ENCODE results near the gene CDH2. TPM values are rescaled to one million over a fixed set of nuclear protein-coding genes. Genes with fewer than 3 reads are reported as not detected.

The CDH2 gene
- polyA plus RNA-seq, 12 donors, result 3.0 to 8.3 (median 5.7) TPM; not detected in 1

DNA sequence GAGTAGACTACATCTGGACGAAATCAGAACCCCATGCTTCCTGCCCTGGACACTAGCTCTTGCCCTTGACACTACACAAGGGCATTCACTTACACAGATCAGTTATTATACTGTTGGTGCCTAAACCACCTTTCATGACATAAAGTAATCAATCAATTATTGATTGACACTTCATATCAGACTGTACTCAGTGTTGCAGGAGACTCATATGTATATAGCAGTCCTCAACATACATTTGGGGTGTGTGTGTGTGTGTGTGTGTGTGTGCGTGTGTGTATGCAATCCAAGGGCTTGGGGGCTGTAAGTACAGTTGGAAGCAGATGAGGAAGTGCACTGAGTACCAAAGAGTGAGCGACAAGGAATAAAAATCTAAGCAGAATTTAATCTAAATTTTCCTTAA, 5.1 kb downstream of the CDH2 start:
- no peak for DNase-seq

DNA sequence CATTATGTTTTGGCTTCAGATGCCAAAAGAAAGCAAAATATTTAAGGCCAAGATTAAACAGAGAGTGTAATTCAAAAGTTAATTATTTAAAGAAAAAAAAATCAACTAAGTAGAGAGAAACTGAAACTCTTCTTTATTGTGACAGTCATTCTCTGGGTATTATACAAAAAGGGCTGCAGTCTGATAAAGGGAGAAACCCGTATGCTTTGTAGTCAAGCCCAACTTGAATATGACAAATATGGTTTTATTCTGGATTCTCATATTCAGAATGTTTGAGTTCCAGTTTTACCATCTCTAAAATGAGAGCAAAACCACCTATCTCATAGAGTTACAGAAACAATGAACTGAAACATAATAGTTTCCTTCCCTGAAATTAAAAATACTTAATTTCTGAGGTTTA, 8.2 kb downstream of the CDH2 start:
- no peak for DNase-seq

DNA sequence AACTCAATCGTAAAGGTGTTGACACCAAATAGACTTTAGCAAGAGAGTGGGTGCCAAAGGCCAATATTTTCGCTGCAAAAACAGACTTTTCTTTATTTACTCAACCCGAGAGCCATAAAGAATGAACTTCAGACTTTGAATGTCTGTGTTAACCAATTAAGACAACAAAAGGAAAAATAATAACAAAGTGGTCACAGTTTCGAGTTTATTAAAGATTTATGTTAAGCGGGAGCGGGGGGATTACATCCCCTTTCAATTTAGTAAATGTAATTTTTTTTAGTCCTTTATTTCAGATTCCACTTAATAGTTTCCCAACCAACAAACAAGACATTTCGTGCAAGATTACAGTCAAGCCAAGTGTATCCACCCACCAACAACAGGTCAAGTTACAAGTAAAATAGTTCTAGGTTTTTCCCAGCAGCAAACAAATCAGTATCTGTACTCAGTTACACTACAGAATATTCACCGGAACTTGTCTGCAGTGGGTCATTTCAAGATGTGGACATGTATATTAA, 9.0 kb downstream of the CDH2 start:
- no peak for DNase-seq

DNA sequence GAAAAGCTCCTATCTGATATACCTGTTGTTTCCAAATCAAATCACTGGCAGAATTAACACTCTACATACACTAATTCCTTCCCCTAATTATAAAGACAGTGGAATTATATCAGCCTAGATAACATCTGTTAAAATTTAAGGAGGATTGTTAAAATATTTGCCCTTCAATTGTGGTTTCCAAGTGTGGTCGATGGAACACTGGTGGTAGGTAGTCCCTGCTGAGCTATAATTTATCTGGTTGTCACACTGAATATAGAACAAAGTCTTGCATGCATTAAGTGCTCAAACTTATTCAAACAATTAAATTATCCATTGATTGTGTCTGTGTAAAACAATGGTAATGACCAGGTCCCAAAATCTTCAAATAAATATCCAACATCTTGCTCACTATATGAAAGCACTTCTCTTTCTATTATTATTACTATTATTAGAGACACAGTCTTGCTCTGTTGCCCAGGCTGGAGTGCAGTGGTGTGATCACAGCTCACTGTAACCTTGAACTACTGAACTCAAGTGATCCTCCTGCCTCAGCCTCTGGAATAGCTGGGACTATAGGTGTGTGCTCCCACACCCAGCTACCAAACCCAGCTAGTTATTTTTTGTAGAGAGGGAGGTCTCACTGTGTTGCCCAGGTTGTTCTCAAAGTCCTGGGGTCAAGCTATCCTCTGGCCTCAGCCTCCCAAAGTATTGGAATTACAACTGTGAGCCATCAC, 12.0 kb downstream of the CDH2 start:
- no peak for DNase-seq

DNA sequence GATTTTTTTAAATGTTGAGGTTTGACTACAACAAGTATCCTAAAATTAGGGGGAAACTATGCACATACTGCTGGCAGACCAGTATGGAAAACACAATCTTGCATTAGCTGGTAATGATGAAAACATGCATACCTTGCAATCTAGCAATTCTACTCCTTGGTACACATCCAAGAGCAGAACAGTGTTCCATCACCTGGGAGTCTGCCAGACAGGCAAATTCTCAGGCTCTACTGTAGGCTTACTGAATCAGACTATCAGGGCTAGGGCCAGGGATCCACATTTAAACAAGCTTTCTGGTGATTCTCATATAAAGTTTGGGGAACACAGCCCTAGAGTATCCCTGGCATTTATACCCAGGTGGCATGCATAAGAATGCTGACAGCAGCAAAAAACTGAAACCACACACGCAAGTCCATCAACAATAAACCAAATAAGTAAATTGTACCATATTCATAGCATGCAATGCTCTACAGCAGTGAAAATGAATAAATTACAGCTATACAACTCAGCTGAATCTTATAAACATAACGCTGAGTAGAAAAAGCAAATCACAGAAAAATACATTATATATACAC, 13.6 kb downstream of the CDH2 start:
- no peak for DNase-seq

DNA sequence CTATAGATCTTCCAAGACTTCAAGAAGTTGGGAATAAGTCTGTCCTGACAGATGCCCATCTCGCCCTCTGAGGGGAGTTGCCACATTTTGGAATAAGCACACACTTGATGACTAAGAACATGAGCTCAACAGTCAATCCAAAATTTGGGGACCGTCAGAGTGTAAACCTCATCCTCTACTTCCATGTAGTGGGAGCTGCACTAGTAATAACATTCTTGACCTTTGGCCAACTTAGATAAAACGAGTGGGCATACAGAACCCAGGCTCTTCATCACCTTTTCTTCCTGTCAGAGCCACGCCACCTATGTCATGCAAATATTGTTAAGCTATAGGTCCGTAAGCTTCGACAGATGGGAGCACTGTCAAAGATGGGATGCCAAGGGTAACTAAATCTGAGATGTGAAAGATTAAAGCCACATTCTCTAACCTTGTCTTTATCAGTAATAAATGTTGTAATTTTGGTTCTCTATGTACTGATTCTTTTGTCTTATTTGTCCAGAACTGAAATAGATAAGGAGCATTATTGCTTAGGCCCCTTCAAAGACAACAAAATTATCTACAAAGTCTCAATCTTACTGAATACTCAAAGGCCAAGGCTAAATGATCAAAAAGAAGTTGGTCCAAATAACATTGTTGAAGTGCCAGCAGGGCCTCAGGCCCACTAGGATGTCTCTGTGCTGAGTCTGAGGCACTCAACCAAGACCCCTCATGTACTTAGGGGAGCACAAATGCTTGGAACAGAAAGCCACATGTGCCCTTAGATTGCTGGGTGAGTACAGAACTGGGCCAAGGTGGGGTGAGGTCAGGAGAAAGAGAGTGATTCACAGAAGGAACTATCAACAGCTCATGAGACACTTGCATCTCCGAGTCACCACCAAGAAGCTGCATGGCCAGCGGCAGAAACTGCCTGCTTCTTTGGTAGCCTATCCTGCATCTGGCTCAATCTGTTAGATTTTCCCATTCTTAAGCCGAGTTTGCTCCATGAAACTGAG, 15.0 kb downstream of the CDH2 start:
- DNase-seq, result no peak

GRCh38 chr18:28159055-28159454, 17.9 kb downstream of the CDH2 start:
- no peak for DNase-seq

GRCh38 chr18:28158083-28158581, 18.8 kb downstream of the CDH2 start:
- DNase-seq, result peak; percentile 35

DNA sequence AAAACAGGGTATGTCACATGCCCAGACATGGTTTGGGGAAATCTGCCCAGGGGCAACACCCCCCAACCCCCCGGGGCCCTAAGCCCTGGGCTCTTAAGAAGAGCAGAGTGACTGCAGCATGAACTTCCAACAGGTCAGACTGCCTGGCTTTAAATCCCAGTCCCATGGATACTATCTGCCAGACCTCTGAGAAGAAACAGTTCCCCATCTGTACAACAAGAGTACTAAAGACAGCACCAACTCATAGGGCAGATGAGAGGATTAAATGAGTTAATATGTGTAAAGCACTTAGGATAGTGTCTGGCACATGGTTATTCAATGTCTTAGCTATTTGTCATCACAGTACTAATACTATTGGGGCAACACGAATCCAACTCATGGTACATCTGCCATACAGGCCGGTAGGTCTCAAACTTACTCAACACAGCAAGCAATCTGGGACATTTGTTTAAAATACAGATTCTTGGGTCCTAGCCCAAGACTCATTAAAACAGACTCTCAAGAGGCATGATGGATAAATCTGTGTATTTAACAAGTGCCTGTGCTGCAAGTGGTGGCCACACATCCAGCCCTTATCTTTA, 23.4 kb downstream of the CDH2 start:
- DNase-seq, result no peak

DNA sequence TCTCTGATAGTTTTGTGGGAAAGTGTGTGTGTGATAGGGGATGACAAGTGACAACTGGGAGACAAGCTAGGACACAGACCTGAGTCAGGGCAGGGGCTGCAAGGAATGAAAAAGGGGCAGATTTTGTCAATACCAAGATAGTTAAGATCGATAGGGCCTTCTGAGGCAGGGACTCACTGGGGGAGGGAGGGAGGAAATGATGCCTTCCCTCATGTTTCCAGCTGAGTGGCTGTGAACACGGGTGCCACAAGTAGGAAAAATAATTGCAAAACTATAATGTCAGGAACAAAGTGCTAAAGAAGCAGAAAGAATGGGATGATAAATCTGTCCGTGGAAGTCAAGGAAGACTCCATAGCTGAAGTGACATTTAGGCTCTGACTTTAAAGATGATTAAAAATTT, 24.2 kb downstream of the CDH2 start:
- no peak for DNase-seq

DNA sequence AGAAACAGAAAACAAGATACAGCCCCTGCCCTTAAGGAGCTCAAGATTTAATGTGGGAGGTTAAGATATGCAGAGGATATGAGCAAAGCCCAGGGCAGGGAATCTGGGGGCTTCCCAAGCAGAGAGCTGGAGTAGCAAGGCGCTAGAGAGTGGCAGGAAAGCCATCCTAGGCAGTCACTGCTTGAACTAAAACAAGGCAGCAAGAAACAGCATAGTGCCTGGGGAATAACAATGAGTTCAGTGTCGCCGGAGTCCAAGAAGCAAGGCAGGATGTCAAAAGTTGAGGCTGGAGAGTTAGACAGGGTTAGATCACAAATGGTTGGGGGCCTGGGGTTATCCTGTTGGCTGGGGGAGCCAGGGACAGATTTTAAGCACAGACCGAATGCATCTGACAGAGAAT, 24.6 kb downstream of the CDH2 start:
- DNase-seq, result no peak

DNA sequence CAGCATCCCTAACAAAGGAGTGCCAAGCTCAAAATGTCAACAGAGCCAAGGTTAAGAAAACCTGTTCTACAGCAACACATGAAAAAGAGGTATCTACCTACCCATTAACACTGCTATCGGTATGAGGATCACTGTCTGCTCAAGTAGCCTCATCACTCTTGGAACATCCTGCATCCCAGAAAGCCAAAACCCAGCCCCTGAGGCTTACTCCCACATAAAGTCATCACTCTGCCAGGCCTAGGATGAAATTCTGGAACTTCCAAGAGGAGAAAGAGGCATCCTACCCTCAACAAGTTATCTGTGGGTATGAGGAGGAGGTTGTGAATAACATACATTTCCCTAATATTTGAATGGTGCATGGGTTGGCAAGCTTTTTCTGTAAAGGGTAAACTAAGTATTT, 25.5 kb downstream of the CDH2 start:
- no peak for DNase-seq

- no peak for DNase-seq
Observed at GRCh38 chr18:28150925-28151324, 26.0 kb downstream of the CDH2 start.

GRCh38 chr18:28149810-28150420, 27.0 kb downstream of the CDH2 start:
- no peak for DNase-seq

- DNase-seq, result no peak
Observed at GRCh38 chr18:28147674-28148171, 29.2 kb downstream of the CDH2 start.

DNA sequence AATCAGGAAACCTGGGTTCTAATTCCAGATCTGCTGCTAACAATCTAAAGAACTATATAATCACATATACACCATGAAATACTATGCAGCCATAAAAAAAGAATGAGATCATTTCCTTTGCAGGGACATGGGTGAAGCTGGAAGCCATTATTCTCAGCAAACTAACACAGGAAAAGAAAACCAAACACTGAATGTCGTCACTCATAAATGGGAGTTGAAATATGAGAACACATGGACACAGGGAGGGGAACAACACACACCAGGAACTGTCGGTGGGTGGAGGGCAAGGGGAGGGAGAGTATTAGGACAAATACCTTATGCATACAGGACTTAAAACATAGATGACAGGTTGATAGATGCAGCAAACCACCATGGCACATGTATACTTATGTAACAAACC, 33.2 kb downstream of the CDH2 start:
- DNase-seq, result no peak

DNA sequence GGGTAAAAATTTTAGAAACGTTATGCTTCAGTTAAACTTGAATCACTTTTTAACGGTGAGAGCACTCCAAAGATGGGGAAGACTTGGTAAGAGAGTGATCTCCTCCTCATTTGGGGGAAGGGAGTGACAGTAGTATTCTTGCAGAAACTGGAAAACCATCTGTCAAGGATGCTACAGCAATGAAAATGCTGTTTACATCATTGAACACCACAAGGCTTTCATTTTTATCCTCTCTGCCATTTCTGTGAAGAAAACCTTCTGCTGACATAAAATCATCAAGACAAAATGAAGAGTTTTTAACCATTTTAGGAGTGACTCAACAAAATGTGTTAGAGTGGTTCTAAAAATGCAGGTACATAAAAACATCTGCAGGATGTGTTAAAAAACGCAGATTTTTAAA, 38.1 kb downstream of the CDH2 start:
- no peak for DNase-seq

GRCh38 chr18:28136071-28136470, 40.9 kb downstream of the CDH2 start:
- no peak for DNase-seq

GRCh38 chr18:28134774-28135173, 42.2 kb downstream of the CDH2 start:
- no peak for DNase-seq

GRCh38 chr18:28132084-28132483, 44.8 kb downstream of the CDH2 start:
- DNase-seq, result no peak

DNA sequence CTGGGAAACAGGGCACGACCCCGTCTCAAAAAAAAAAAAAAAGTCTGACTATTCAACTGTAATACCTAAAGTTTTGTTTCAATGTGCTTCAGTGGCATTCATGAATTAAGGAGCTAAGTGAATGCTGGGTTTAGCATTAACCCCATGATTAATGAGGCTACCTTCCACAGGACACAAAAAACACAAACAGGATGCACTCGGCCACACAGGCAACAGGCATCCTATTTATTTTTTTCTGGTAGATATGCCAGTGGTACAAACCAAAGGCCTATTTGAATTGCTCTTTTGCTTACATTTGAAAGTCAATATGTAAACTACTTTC, 48.3 kb downstream of the CDH2 start:
- DNase-seq, result no peak

Data from muscle of arm (tissue), 12 donors.